ENCODE results near the gene ZBTB16. TPM values are rescaled to one million over a fixed set of nuclear protein-coding genes. Genes with fewer than 3 reads are reported as not detected.

ZBTB16 gene
- polyA plus RNA-seq, 1 donor (not counting 4 experiments of a cell fraction or from before 2014, with no cell fraction given), result 0.18 TPM

DNA sequence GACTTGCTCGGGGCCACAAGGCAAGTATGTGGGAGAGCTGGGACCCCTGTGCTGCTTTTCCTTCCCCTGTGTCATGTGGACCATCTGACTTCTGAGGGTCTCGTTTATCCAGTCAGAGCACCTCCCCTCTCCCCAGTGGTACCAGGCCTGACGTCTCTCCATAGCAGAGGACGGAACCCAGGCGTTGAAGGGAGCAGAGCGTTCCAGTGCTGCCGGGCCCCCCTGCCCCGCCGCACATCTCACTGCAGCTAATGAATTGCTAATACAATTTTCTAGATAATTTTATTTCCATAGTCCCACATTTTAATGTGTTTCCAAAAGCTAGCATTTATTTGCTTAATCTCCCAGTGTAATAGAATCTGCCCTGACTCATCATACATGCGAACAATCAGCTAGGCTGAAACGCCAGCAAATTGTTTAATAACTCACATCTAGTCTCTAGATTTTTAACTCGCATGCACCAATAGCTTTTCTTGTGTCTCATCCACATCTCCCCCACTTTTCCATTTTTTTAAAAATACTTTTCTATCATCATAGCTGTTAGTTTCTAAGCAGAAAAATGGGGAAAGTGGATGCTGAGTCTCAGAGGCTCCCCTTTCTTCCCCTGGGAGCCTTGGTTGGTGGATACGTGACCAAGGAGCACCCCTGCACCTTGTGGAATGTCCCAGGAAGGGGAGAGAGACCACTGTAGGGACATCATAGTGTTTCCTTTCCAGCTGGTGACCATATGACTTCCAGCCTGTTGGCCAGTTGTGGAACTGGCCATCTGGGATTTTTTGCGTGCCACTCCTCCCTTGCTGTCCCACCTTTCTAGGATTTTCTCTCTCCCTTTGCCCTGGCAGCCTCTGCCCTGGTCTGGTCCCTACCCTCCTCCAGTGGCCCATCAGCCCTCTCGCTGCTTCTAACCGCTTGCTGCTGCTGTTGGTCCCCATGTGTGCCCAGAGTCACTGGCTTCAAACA lies 178.1 kb downstream of the ZBTB16 start:
- no peaks in the 10 kb centered on the region for H3K9me3 ChIP-seq (ENCODE audit: control insufficient read depth, low read depth, low read length)
- no peak overlapping the region for H3K9ac ChIP-seq (ENCODE audit: control insufficient read depth, extremely low read depth, insufficient read depth, low read length)
- no peaks in the 10 kb centered on the region for H3K9me1 ChIP-seq (ENCODE audit: control insufficient read depth, extremely low read depth, insufficient read depth, low read length)
- no peak overlapping the region for H2AFZ ChIP-seq (ENCODE audit: control insufficient read depth, low read length)
- TF ChIP-seq, protein P1, sequence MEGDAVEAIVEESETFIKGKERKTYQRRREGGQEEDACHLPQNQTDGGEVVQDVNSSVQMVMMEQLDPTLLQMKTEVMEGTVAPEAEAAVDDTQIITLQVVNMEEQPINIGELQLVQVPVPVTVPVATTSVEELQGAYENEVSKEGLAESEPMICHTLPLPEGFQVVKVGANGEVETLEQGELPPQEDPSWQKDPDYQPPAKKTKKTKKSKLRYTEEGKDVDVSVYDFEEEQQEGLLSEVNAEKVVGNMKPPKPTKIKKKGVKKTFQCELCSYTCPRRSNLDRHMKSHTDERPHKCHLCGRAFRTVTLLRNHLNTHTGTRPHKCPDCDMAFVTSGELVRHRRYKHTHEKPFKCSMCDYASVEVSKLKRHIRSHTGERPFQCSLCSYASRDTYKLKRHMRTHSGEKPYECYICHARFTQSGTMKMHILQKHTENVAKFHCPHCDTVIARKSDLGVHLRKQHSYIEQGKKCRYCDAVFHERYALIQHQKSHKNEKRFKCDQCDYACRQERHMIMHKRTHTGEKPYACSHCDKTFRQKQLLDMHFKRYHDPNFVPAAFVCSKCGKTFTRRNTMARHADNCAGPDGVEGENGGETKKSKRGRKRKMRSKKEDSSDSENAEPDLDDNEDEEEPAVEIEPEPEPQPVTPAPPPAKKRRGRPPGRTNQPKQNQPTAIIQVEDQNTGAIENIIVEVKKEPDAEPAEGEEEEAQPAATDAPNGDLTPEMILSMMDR (optimal IDR thresholded peaks at IDR 0.05 in 1 of 3, IDR thresholded peaks at IDR 0.05 in 1 of 3, conservative IDR thresholded peaks at IDR 0.05 in 1 of 3; ENCODE audit: extremely low read depth in 1 of 3, insufficient read depth in 2 of 3, low read length in 3 of 3), result no peak
- DNase-seq (ENCODE audit: low read depth, low spot score) (no peak), FAIRE-seq (no peak)
- H3K4me2 ChIP-seq (ENCODE audit: control insufficient read depth, extremely low read depth, insufficient read depth, low read depth, low read length), result no peak overlapping the region
- dilution Hi-C loops (cut with MboI; ENCODE audit: extremely low pct_ligation_motif_present, low sequenced_read_pairs), result no loop called here
- no peaks in the 10 kb centered on the region for H3K36me3 ChIP-seq (ENCODE audit: control insufficient read depth in 2 of 2, extremely low read depth in 1 of 2, insufficient read depth in 2 of 2, low read length in 2 of 2)
- H4K20me1 ChIP-seq (ENCODE audit: control insufficient read depth, extremely low read depth, insufficient read depth, low read length), result peaks cover 2% of the 10 kb centered on the region
- no peaks in the 10 kb centered on the region for H3K4me1 ChIP-seq (ENCODE audit: control insufficient read depth, extremely low read depth, insufficient read depth, low read length)
- peaks cover 9% of the 10 kb centered on the region for H3K27me3 ChIP-seq (ENCODE audit: control insufficient read depth, extremely low read depth, insufficient read depth, low read length)
- no peak overlapping the region for H3K27ac ChIP-seq (ENCODE audit: control insufficient read depth, insufficient read depth, low read length)
- H3K4me3 ChIP-seq (ENCODE audit: control insufficient read depth in 2 of 3, extremely low read depth in 1 of 3, insufficient read depth in 2 of 3, low read depth in 1 of 3, low read length in 3 of 3), result no peak overlapping the region
- H3K79me2 ChIP-seq (ENCODE audit: control insufficient read depth, insufficient read depth, low read length), result no peaks in the 10 kb centered on the region

DNA sequence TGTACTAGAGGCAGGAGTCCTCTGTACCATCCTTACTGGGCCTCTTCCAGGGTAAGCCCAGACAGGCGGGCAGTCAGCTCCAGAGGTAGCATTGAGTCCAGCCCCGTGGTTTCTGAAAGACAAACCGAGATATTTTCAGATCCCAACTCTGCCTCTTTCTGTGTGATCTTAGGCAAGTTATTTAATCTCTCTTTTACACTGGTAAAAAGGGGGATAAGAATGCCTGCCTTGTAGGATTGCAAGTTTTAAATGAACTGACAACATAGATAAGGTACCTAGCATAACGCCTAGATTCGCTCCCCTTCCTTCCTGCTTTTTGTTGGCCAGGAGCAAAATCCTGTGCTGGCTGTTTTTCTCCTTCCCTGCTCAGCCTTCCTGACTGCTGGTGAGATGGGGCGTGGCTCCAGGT lies 180.2 kb downstream of the ZBTB16 start:
- H4K20me1 ChIP-seq (ENCODE audit: control insufficient read depth, extremely low read depth, insufficient read depth, low read length), result peaks cover 2% of the 10 kb centered on the region
- no peaks in the 10 kb centered on the region for H3K4me1 ChIP-seq (ENCODE audit: control insufficient read depth, extremely low read depth, insufficient read depth, low read length)
- no peak for TF ChIP-seq EZH2 (IDR thresholded peaks at IDR 0.05; ENCODE audit: low read length)
- TF ChIP-seq, protein P1 (optimal IDR thresholded peaks at IDR 0.05 in 1 of 3, IDR thresholded peaks at IDR 0.05 in 1 of 3, conservative IDR thresholded peaks at IDR 0.05 in 1 of 3; ENCODE audit: extremely low read depth in 1 of 3, insufficient read depth in 2 of 3, low read length in 3 of 3), result no peak
- H3K4me2 ChIP-seq (ENCODE audit: control insufficient read depth, extremely low read depth, insufficient read depth, low read depth, low read length), result no peak overlapping the region
- H3K27me3 ChIP-seq (ENCODE audit: control insufficient read depth, extremely low read depth, insufficient read depth, low read length), result no peaks in the 10 kb centered on the region
- no peaks in the 10 kb centered on the region for H3K36me3 ChIP-seq (ENCODE audit: control insufficient read depth in 2 of 2, extremely low read depth in 1 of 2, insufficient read depth in 2 of 2, low read length in 2 of 2)
- H3K9me1 ChIP-seq (ENCODE audit: control insufficient read depth, extremely low read depth, insufficient read depth, low read length), result no peaks in the 10 kb centered on the region
- no peak for DNase-seq (ENCODE audit: low read depth, low spot score)
- H3K4me3 ChIP-seq (ENCODE audit: control insufficient read depth in 2 of 3, extremely low read depth in 1 of 3, insufficient read depth in 2 of 3, low read depth in 1 of 3, low read length in 3 of 3), result no peak overlapping the region
- dilution Hi-C loops (cut with MboI; ENCODE audit: extremely low pct_ligation_motif_present, low sequenced_read_pairs), result no loop called here
- H3K27ac ChIP-seq (ENCODE audit: control insufficient read depth, insufficient read depth, low read length), result no peak overlapping the region
- FAIRE-seq, result no peak
- H3K79me2 ChIP-seq (ENCODE audit: control insufficient read depth, insufficient read depth, low read length), result no peaks in the 10 kb centered on the region
- no peaks in the 10 kb centered on the region for H3K9me3 ChIP-seq (ENCODE audit: control insufficient read depth, low read depth, low read length)
- no peak overlapping the region for H3K9ac ChIP-seq (ENCODE audit: control insufficient read depth, extremely low read depth, insufficient read depth, low read length)
- H2AFZ ChIP-seq (ENCODE audit: control insufficient read depth, low read length), result no peak overlapping the region
